Spleen (tissue), 11 donors: ENCODE data around the gene ABAT. TPM values are rescaled to one million over a fixed set of nuclear protein-coding genes. Genes with fewer than 3 reads are reported as not detected.

Source experiments
- DNase-seq: peaks from one replicate; pipeline ENCODE4 v3.0.0-alpha.2; 2020
- H3K27ac ChIP-seq, 8 donors: fragments of 200-600 bp; sonication (generic) in 7 of 8; 1 replicate in 4 of 8; 2 replicates in 4 of 8; pipeline versions ENCODE4 v1.5.0 to v1.8.0; 2016 to 2021; ENCODE audit warnings: inconsistent platforms in 4 of 8, mild to moderate bottlenecking in 4 of 8, moderate library complexity in 1 of 8
- H3K27me3 ChIP-seq, 7 donors: fragments of 200-600 bp; sonication (generic) in 6 of 7; replicated peaks in 1 of 7; 1 replicate in 4 of 7; 2 replicates in 3 of 7; pipeline versions ENCODE4 v1.5.0 to v1.8.0; 2016 to 2021; ENCODE audit warnings: inconsistent platforms in 3 of 7, mild to moderate bottlenecking in 1 of 7
- H3K36me3 ChIP-seq, 6 donors: fragments of 200-600 bp; sonication (generic) in 5 of 6; 1 replicate in 4 of 6; 2 replicates in 2 of 6; pipeline versions ENCODE4 v1.5.0 to v1.8.0; 2016 to 2021; ENCODE audit warnings: inconsistent platforms in 2 of 6
- H3K4me1 ChIP-seq, 6 donors: fragments of 200-600 bp; sonication (generic) in 5 of 6; 1 replicate in 3 of 6; 2 replicates in 3 of 6; pipeline versions ENCODE4 v1.5.0 to v1.8.0; 2016 to 2021; ENCODE audit warnings: inconsistent platforms in 3 of 6
- H3K4me3 ChIP-seq, 8 donors: fragments of 200-600 bp; sonication (generic) in 7 of 8; 1 replicate in 4 of 8; 2 replicates in 4 of 8; pipeline versions ENCODE4 v1.5.0 to v1.8.0; 2016 to 2021; ENCODE audit warnings: inconsistent platforms in 4 of 8, mild to moderate bottlenecking in 4 of 8, moderate library complexity in 2 of 8
- H3K9me3 ChIP-seq, 8 donors: fragments of 200-600 bp; sonication (generic) in 7 of 8; 1 replicate in 4 of 8; 2 replicates in 4 of 8; pipeline versions ENCODE4 v1.5.0 to v1.8.0; 2016 to 2021; ENCODE audit warnings: inconsistent platforms in 4 of 8
- CTCF ChIP-seq, 11 experiments: fragments of 200-600 bp in 7 of 11; fragments of 450-650 bp in 4 of 11; sonication (generic) in 4 of 11; IDR thresholded peaks in 8 of 11; conservative IDR thresholded peaks in 3 of 11; 1 replicate in 7 of 11; 2 replicates in 4 of 11; pipeline versions ENCODE4 v1.4.0 to v1.8.0; 2016 to 2021; ENCODE audit warnings: antibody characterized with exemption in 11 of 11, inconsistent platforms in 4 of 11, mild to moderate bottlenecking in 1 of 11
- POLR2A ChIP-seq, 3 donors: fragments of 450-650 bp; IDR thresholded peaks; one replicate each; pipeline ENCODE4 v1.5.1; 2017; ENCODE audit warnings: antibody characterized with exemption in 3 of 3, mild to moderate bottlenecking in 1 of 3
- POLR2AphosphoS5 ChIP-seq, 3 donors: sonication (generic); formaldehyde crosslinking; IDR thresholded peaks; one replicate each; pipeline ENCODE4 v1.5.1; 2017; ENCODE audit warnings: antibody characterized with exemption in 3 of 3
- WGBS, 5 donors: extraction: QIAGEN DNeasy Blood & Tissue Kit in 3 of 5; methylation state at CpG; one replicate each; pipeline versions ENCODE4 v1.1.5 to v1.1.7; 2013 to 2018; 5-methylcytosine and 5-hydroxymethylcytosine counted together
- intact Hi-C: fragments of 100-400 bp; cut with DNase I; formaldehyde crosslinking; loops from one replicate; pipeline ENCODE4 v1.15.0; 2023; ENCODE audit warnings: low total_unique reads
- polyA plus RNA-seq, 3 donors: library from polyadenylated mRNA; stranded (reverse); fragments of 200-250 nt; gene quantifications; one replicate each; pipeline ENCODE4 v1.2.1, GENCODE V29; 2013
- total RNA-seq, 7 donors: library from RNA; depleted of rRNA in 3 of 7; stranded (reverse); fragments of >200 nt in 3 of 7; fragmentation: NEBNext Ultra II Directional in 4 of 7; extraction: Animal tissue kit (Norgen Biotek cat#: 25700) in 4 of 7; gene quantifications; one replicate each; pipeline versions ENCODE4 v1.1.0 to v1.2.1, GENCODE V29; 2016 to 2021
- donor health status: healthy with polysubstance abuse.
- donor health status: DM: no; HTN: no; CAD: no; lungs with moderate emphysema.
- donor health status: DM: no; HTN: no; CAD: no.
- donor health status: Bipolar disorder and iron deficiency.
- donor health status: healthy.
- donor health status: DM: no; HTN: no; CAD: no.
- donor health status: DM: yes; HTN: yes; CAD: no.

Gene ABAT
- total and polyA plus RNA-seq, 10 donors: 3.9 to 13.5 (median 8.3) TPM

- 87 to 95% (median 90%) methylated on average over 10 of the region's 10 CpGs for WGBS, 5 donors
- TF ChIP-seq POLR2AphosphoS5 (IDR thresholded peaks at IDR 0.05) (no peak), POLR2A (IDR thresholded peaks at IDR 0.05) (no peak), CTCF (IDR thresholded peaks at IDR 0.05 in 8 of 11, conservative IDR thresholded peaks at IDR 0.05 in 3 of 11) (no peak)
- peaks cover 0 to 34% (median 0%) of the 10 kb centered on the region in 6 donors for H3K36me3 ChIP-seq
- H3K4me1 ChIP-seq: no peaks in the 10 kb centered on the region
- no peak overlapping the region for H3K4me3 ChIP-seq
- no peak for DNase-seq
- intact Hi-C loops: no loop called here
- no peaks in the 10 kb centered on the region for H3K27me3 ChIP-seq
- no peak overlapping the region for H3K27ac ChIP-seq
- H3K9me3 ChIP-seq: peaks cover 0 to 18% (median 14%) of the 10 kb centered on the region in 8 donors
These were observed 39.3 kb downstream of the ABAT start for GRCh38 chr16:8713635-8714172.

GRCh38 chr16:8714174-8714573, 39.8 kb downstream of the ABAT start:
- Histone ChIP-seq H3K36me3 (peaks cover 0 to 34% (median 0%) of the 10 kb centered on the region in 6 donors), H3K9me3 (peaks cover 0 to 18% (median 14%) of the 10 kb centered on the region in 8 donors), H3K4me1 (no peaks in the 10 kb centered on the region), H3K27me3 (no peaks in the 10 kb centered on the region), H3K4me3 (no peak overlapping the region), H3K27ac (no peak overlapping the region)
- intact Hi-C loops: no loop called here
- no peak for TF ChIP-seq CTCF (IDR thresholded peaks at IDR 0.05 in 8 of 11, conservative IDR thresholded peaks at IDR 0.05 in 3 of 11)
- no peak for TF ChIP-seq POLR2AphosphoS5 (IDR thresholded peaks at IDR 0.05)
- no peak for TF ChIP-seq POLR2A (IDR thresholded peaks at IDR 0.05)
- DNase-seq: no peak
- WGBS, 5 donors: 81 to 94% (median 87%) methylated on average over 7 of the region's 7 CpGs

GRCh38 chr16:8714807-8715206, 40.4 kb downstream of the ABAT start:
- peaks cover 0 to 34% (median 0%) of the 10 kb centered on the region in 6 donors for H3K36me3 ChIP-seq
- no peak overlapping the region for H3K4me3 ChIP-seq
- no peaks in the 10 kb centered on the region for H3K4me1 ChIP-seq
- H3K9me3 ChIP-seq: peaks cover 0 to 18% (median 14%) of the 10 kb centered on the region in 8 donors
- WGBS, 5 donors: 82 to 93% (median 85%) methylated on average over 14 of the region's 14 CpGs
- H3K27me3 ChIP-seq: no peaks in the 10 kb centered on the region
- DNase-seq: no peak
- no peak overlapping the region for H3K27ac ChIP-seq
- intact Hi-C loops: no loop called here
- TF ChIP-seq POLR2A (IDR thresholded peaks at IDR 0.05): no peak
- TF ChIP-seq POLR2AphosphoS5 (IDR thresholded peaks at IDR 0.05): no peak
- no peak for TF ChIP-seq CTCF (IDR thresholded peaks at IDR 0.05 in 8 of 11, conservative IDR thresholded peaks at IDR 0.05 in 3 of 11)

GRCh38 chr16:8716052-8716451, 41.6 kb downstream of the ABAT start:
- Histone ChIP-seq H3K9me3 (peaks cover 0 to 18% (median 14%) of the 10 kb centered on the region in 8 donors), H3K27me3 (no peaks in the 10 kb centered on the region), H3K4me3 (no peak overlapping the region), H3K4me1 (peaks cover 0 to 8% (median 0%) of the 10 kb centered on the region in 6 donors), H3K27ac (no peak overlapping the region), H3K36me3 (peaks cover 0 to 34% (median 0%) of the 10 kb centered on the region in 6 donors)
- intact Hi-C loops: no loop called here
- WGBS, 5 donors: 90 to 95% (median 91%) methylated on average over 6 of the region's 6 CpGs
- no peak for DNase-seq
- no peak for TF ChIP-seq POLR2AphosphoS5 (IDR thresholded peaks at IDR 0.05)
- TF ChIP-seq CTCF (IDR thresholded peaks at IDR 0.05 in 8 of 11, conservative IDR thresholded peaks at IDR 0.05 in 3 of 11): no peak
- no peak for TF ChIP-seq POLR2A (IDR thresholded peaks at IDR 0.05)
